Neural cell (in vitro differentiated cells): ENCODE measurements around the gene DENND4B.
A peak's percentile ranks its signal among the peaks of the same experiment; 100 is the strongest.

Experiments used
- EP300 ChIP-seq: fragments of 450-650 bp; conservative IDR thresholded peaks from 2 replicates; pipeline ENCODE4 v1.6.1; 2014; ENCODE audit warnings: antibody characterized with exemption, mild to moderate bottlenecking, moderate library complexity; ENCODE audit not compliant: poor library complexity, severe bottlenecking
- EZH2 ChIP-seq: fragments of 200-600, 300-800 bp; shearing (Covaris generic), sonication (generic); IDR thresholded peaks from 2 replicates; pipeline ENCODE4 v1.6.1; 2014; ENCODE audit warnings: antibody characterized with exemption, low read length, borderline replicate concordance, mild to moderate bottlenecking; ENCODE audit not compliant: insufficient read depth, poor library complexity, severe bottlenecking
- MXI1 ChIP-seq: fragments of 450-650 bp; conservative IDR thresholded peaks from 2 replicates; pipeline ENCODE4 v1.6.1; 2014; ENCODE audit warnings: antibody characterized with exemption, mild to moderate bottlenecking; ENCODE audit not compliant: poor library complexity, severe bottlenecking
- POLR2AphosphoS5 ChIP-seq: IDR thresholded peaks from 2 replicates; pipeline ENCODE4 v1.6.1; 2012
- TF ChIP-seq, protein P1 (sequence below): fragments of 450-650 bp; IDR thresholded peaks from 2 replicates; pipeline ENCODE4 v1.5.1; 2014; ENCODE audit warnings: antibody characterized with exemption, mild to moderate bottlenecking, moderate library complexity; ENCODE audit not compliant: poor library complexity, severe bottlenecking

DNA sequence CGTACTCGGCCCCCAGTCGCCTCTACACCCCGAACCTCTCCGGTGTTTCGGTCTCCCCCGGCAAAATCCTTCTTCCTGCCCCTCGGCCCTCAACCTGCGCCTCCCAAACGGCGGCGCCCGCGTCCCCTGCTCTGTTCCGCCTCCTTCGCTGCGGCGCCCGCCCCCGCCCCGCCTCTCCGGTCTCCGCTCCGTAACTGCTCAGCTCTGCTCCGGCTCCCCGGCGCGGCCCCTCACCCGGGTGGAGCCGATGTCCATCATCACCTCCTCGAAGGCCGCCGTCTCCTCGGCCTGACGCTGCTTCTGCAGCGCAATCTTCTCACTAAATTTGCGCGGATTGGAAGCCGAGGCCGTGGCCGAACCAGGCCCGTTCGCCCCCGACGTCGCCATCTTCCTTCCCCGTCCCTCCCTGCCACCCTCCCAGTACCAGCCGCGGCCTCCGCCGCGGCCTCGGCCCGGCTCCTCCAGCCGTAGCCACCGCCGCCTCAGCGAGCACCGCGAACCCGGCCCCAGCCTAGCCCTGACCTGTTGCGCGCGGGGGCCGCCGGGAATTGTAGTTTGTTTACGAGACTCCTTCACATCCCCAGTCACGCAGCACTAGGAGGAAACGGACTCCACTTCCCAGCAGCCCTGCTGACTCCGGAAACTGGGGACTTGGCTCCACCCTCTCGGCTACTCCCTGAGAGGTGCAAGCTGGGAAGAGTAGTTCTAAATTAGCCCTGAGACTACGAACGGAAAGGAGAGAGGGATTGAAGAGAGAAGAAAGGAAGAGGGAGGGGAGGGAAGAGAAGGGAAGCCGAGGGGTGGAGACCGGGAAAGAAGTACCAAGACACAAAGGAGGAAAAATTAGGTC is 11.8 kb upstream of the DENND4B start, which contains the start of gene CRTC2:
- TF ChIP-seq MXI1: peak; percentile 73
- TF ChIP-seq POLR2AphosphoS5: peak; percentile 84
- TF ChIP-seq EP300: peak; percentile 31
- TF ChIP-seq, protein P1, sequence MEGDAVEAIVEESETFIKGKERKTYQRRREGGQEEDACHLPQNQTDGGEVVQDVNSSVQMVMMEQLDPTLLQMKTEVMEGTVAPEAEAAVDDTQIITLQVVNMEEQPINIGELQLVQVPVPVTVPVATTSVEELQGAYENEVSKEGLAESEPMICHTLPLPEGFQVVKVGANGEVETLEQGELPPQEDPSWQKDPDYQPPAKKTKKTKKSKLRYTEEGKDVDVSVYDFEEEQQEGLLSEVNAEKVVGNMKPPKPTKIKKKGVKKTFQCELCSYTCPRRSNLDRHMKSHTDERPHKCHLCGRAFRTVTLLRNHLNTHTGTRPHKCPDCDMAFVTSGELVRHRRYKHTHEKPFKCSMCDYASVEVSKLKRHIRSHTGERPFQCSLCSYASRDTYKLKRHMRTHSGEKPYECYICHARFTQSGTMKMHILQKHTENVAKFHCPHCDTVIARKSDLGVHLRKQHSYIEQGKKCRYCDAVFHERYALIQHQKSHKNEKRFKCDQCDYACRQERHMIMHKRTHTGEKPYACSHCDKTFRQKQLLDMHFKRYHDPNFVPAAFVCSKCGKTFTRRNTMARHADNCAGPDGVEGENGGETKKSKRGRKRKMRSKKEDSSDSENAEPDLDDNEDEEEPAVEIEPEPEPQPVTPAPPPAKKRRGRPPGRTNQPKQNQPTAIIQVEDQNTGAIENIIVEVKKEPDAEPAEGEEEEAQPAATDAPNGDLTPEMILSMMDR: peak; percentile 23
- TF ChIP-seq EZH2: no peak
